MM.1S (cell line): ENCODE data around the gene GP1BA.

Experiments used
- DNase-seq: peaks from one replicate; pipeline ENCODE4 v3.0.0-alpha.2; 2015
- H2AFZ ChIP-seq: fragments of 300-600 bp; sonication (generic); 2 replicates; pipeline ENCODE4 v1.6.0; 2016; ENCODE audit warnings: antibody characterized with exemption, low read length
- H3F3A ChIP-seq: fragments of 300-600 bp; sonication (generic); 2 replicates; pipeline ENCODE4 v1.6.1; 2016; ENCODE audit warnings: mild to moderate bottlenecking, antibody characterized with exemption, low read length, moderate library complexity, mixed read lengths; ENCODE audit not compliant: insufficient read depth
- H3K27ac ChIP-seq: fragments of 300-600 bp; sonication (generic); 2 replicates; pipeline ENCODE4 v1.5.1; 2016; ENCODE audit warnings: mild to moderate bottlenecking, low read length
- H3K27me3 ChIP-seq: fragments of 300-600 bp; sonication (generic); replicated peaks from 2 replicates; pipeline ENCODE4 v1.6.0; 2016; ENCODE audit warnings: low read length; ENCODE audit not compliant: insufficient read depth
- H3K36me3 ChIP-seq: fragments of 300-600 bp; sonication (generic); replicated peaks from 2 replicates; pipeline ENCODE4 v1.6.1; 2016; ENCODE audit warnings: mild to moderate bottlenecking, low read length, mixed read lengths; ENCODE audit not compliant: insufficient read depth
- H3K4me1 ChIP-seq: fragments of 300-600 bp; sonication (generic); 2 replicates; pipeline ENCODE4 v1.6.1; 2016; ENCODE audit warnings: low read length, mixed read lengths
- H3K4me2 ChIP-seq: fragments of 300-600 bp; sonication (generic); 2 replicates; pipeline ENCODE4 v1.6.0; 2016; ENCODE audit warnings: low read depth, low read length
- H3K4me3 ChIP-seq: fragments of 300-600 bp; sonication (generic); 2 replicates; pipeline ENCODE4 v1.5.1; 2016; ENCODE audit warnings: low read length, mixed read lengths
- H3K79me2 ChIP-seq: fragments of 300-600 bp; sonication (generic); 2 replicates; pipeline ENCODE4 v1.6.1; 2016; ENCODE audit warnings: mixed run types, low read length, mixed read lengths
- H3K9ac ChIP-seq: fragments of 300-600 bp; sonication (generic); 2 replicates; pipeline ENCODE4 v1.6.1; 2016; ENCODE audit warnings: low read length, mixed read lengths
- H3K9me2 ChIP-seq: fragments of 300-600 bp; sonication (generic); replicated peaks from 2 replicates; pipeline ENCODE4 v1.6.1; 2016; ENCODE audit warnings: mild to moderate bottlenecking, low read length, mixed read lengths; ENCODE audit not compliant: insufficient read depth
- H3K9me3 ChIP-seq: fragments of 300-600 bp; sonication (generic); replicated peaks from 2 replicates; pipeline ENCODE4 v1.6.1; 2016; ENCODE audit warnings: mild to moderate bottlenecking, low read length, mixed read lengths; ENCODE audit not compliant: insufficient read depth
- H4K20me1 ChIP-seq: fragments of 300-600 bp; sonication (generic); 2 replicates; pipeline ENCODE4 v1.6.1; 2016; ENCODE audit warnings: mild to moderate bottlenecking, low read length, moderate library complexity, mixed read lengths; ENCODE audit not compliant: insufficient read depth
- EZH2 ChIP-seq: fragments of 300-600 bp; sonication (generic); optimal IDR thresholded peaks from 2 replicates; pipeline ENCODE3; 2017; ENCODE audit warnings: low read depth, mild to moderate bottlenecking, antibody characterized with exemption, low read length, mixed read lengths
- EZH2phosphoT487 ChIP-seq: fragments of 300-600 bp; sonication (generic); IDR thresholded peaks from 2 replicates; pipeline ENCODE4 v1.6.1; 2018; ENCODE audit warnings: antibody characterized with exemption, low read length
- TF ChIP-seq, protein P1 (sequence below): fragments of 300-600 bp; sonication (generic); IDR thresholded peaks from 2 replicates; pipeline ENCODE4 v1.5.1; 2016; ENCODE audit warnings: antibody characterized with exemption, low read length, mixed read lengths

The GP1BA gene

DNA sequence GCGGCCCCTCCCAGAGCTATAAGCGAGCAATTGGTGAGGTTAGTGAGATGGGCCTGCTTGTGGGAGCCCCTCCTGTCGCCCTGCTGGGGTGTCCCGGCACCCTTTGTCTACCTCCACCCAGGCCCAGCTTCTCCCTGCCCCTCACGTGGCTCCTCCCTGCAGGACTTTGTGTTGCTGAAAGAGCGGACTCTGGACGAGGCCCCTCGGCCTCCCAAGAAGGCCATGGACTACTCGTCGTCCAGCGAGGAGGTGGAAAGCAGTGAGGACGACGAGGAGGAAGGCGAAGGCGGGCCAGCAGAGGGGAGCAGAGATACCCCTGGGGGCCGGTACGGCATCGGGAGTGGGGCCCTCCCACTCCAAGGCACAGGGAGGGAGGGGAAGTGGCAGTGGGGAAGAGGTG, 38.8 kb upstream of the GP1BA start:
- no peaks in the 10 kb centered on the region for H3K79me2 ChIP-seq
- no peak overlapping the region for H3K4me2 ChIP-seq
- H3K4me1 ChIP-seq = no peaks in the 10 kb centered on the region
- H2AFZ ChIP-seq = no peak overlapping the region
- no peak overlapping the region for H3K4me3 ChIP-seq
- no peaks in the 10 kb centered on the region for H3K9me2 ChIP-seq
- DNase-seq = no peak
- H4K20me1 ChIP-seq = no peaks in the 10 kb centered on the region
- H3F3A ChIP-seq = no peaks in the 10 kb centered on the region
- no peaks in the 10 kb centered on the region for H3K9me3 ChIP-seq
- TF ChIP-seq, protein P1, sequence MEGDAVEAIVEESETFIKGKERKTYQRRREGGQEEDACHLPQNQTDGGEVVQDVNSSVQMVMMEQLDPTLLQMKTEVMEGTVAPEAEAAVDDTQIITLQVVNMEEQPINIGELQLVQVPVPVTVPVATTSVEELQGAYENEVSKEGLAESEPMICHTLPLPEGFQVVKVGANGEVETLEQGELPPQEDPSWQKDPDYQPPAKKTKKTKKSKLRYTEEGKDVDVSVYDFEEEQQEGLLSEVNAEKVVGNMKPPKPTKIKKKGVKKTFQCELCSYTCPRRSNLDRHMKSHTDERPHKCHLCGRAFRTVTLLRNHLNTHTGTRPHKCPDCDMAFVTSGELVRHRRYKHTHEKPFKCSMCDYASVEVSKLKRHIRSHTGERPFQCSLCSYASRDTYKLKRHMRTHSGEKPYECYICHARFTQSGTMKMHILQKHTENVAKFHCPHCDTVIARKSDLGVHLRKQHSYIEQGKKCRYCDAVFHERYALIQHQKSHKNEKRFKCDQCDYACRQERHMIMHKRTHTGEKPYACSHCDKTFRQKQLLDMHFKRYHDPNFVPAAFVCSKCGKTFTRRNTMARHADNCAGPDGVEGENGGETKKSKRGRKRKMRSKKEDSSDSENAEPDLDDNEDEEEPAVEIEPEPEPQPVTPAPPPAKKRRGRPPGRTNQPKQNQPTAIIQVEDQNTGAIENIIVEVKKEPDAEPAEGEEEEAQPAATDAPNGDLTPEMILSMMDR = no peak
- TF ChIP-seq EZH2 = no peak
- no peak for TF ChIP-seq EZH2phosphoT487
- no peak overlapping the region for H3K27ac ChIP-seq
- H3K9ac ChIP-seq = no peak overlapping the region
- H3K36me3 ChIP-seq = no peaks in the 10 kb centered on the region
- H3K27me3 ChIP-seq = no peaks in the 10 kb centered on the region

DNA sequence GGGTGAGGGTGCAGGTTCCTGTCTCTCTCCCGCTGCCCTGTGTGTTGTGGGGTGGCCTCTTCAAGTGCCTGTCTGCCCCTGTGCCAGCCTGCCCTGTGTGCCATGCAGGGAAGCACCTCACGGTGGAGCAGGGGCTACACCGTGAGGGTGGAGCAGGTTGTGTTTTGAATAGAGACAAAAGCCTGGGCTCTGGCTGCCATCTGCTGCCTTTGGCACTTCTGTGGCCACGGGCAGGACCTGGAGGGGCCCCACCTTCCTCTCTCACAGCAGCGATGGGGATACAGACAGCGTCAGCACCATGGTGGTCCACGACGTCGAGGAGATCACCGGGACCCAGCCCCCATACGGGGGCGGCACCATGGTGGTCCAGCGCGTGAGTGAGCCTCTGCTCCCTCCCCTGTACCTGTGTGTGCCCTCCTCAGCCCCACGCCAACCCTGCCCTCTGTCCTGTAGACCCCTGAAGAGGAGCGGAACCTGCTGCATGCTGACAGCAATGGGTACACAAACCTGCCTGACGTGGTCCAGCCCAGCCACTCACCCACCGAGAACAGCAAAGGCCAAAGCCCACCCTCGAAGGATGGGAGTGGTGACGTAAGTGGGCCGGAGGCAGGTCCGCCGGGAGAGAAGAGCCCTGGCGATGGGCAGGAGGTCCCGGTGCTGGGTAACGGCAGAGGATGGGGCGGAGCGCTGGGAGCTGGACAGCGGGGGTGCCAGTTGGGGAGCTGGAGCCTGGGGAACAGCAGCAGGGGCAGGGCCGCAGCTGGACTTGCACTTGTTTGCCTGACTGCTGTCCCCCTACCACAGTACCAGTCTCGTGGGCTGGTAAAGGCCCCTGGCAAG, 38.1 kb upstream of the GP1BA start:
- Histone ChIP-seq H3K4me2 (no peak overlapping the region), H3K9ac (no peak overlapping the region), H3K9me2 (no peaks in the 10 kb centered on the region), H3K4me3 (no peak overlapping the region), H3K27me3 (no peaks in the 10 kb centered on the region), H3K36me3 (no peaks in the 10 kb centered on the region), H4K20me1 (no peaks in the 10 kb centered on the region), H3K27ac (no peak overlapping the region), H3K9me3 (no peaks in the 10 kb centered on the region), H3F3A (no peaks in the 10 kb centered on the region), H3K79me2 (no peaks in the 10 kb centered on the region), H2AFZ (no peak overlapping the region), H3K4me1 (no peaks in the 10 kb centered on the region)
- DNase-seq = no peak
- no peak for TF ChIP-seq EZH2
- TF ChIP-seq, protein P1 = no peak
- TF ChIP-seq EZH2phosphoT487 = no peak

DNA sequence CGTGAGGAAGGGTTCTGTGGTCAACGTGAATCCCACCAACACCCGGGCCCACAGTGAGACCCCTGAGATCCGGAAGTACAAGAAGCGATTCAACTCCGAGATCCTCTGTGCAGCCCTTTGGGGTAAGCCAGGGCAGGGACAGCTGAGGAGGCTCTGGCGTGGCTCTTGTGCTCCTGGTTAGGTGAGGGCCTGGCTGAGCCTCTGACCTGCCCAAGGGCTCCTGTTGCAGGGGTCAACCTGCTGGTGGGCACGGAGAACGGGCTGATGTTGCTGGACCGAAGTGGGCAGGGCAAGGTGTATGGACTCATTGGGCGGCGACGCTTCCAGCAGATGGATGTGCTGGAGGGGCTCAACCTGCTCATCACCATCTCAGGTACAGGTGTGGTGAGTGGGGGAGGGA, 37.0 kb upstream of the GP1BA start:
- no peaks in the 10 kb centered on the region for H3K36me3 ChIP-seq
- no peak for DNase-seq
- H3K79me2 ChIP-seq = no peaks in the 10 kb centered on the region
- no peaks in the 10 kb centered on the region for H3K27me3 ChIP-seq
- no peak overlapping the region for H2AFZ ChIP-seq
- H3K9me2 ChIP-seq = no peaks in the 10 kb centered on the region
- no peaks in the 10 kb centered on the region for H3K9me3 ChIP-seq
- no peaks in the 10 kb centered on the region for H4K20me1 ChIP-seq
- H3K4me3 ChIP-seq = no peak overlapping the region
- H3K9ac ChIP-seq = no peak overlapping the region
- TF ChIP-seq EZH2phosphoT487 = no peak
- no peak for TF ChIP-seq EZH2
- TF ChIP-seq, protein P1 = no peak
- H3K4me1 ChIP-seq = no peaks in the 10 kb centered on the region
- H3K27ac ChIP-seq = no peak overlapping the region
- no peak overlapping the region for H3K4me2 ChIP-seq
- no peaks in the 10 kb centered on the region for H3F3A ChIP-seq
